Measurements from ENCODE around the gene TRAPPC12. TPM values are rescaled to one million over a fixed set of nuclear protein-coding genes. Genes with fewer than 3 reads are reported as not detected.

Gene TRAPPC12
- total RNA-seq, 6 experiments from 2014 or later, result 69.1 to 83.3 (median 74.8) TPM

- TF ChIP-seq, protein P1, sequence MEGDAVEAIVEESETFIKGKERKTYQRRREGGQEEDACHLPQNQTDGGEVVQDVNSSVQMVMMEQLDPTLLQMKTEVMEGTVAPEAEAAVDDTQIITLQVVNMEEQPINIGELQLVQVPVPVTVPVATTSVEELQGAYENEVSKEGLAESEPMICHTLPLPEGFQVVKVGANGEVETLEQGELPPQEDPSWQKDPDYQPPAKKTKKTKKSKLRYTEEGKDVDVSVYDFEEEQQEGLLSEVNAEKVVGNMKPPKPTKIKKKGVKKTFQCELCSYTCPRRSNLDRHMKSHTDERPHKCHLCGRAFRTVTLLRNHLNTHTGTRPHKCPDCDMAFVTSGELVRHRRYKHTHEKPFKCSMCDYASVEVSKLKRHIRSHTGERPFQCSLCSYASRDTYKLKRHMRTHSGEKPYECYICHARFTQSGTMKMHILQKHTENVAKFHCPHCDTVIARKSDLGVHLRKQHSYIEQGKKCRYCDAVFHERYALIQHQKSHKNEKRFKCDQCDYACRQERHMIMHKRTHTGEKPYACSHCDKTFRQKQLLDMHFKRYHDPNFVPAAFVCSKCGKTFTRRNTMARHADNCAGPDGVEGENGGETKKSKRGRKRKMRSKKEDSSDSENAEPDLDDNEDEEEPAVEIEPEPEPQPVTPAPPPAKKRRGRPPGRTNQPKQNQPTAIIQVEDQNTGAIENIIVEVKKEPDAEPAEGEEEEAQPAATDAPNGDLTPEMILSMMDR (IDR thresholded peaks at IDR 0.05), result no peak
- H3K4me3 Mint-ChIP-seq, result no peak overlapping the region
- peaks cover 35% of the 10 kb centered on the region for H3K36me3 Mint-ChIP-seq (ENCODE audit: low read depth)
- H3K9me3 Mint-ChIP-seq, result no peaks in the 10 kb centered on the region
- no peak for DNase-seq
- no peak overlapping the region for H3K27ac Mint-ChIP-seq
- peaks cover 14% of the 10 kb centered on the region; the same call in 1 of the 2 replicates for H3K4me1 Mint-ChIP-seq (ENCODE audit: low read depth)
- no peaks in the 10 kb centered on the region; the same call in 1 of the 2 replicates for H3K27me3 Mint-ChIP-seq (ENCODE audit: insufficient read depth)
These were observed 7.5 kb downstream of the TRAPPC12 start for GRCh38 chr2:3387011-3387410.

- H3K4me1 Mint-ChIP-seq (ENCODE audit: low read depth), result peaks cover 14% of the 10 kb centered on the region; the same call in 1 of the 2 replicates
- TF ChIP-seq, protein P1 (IDR thresholded peaks at IDR 0.05), result no peak
These were observed 8.3 kb downstream of the TRAPPC12 start for GRCh38 chr2:3387644-3388411.

GRCh38 chr2:3388412-3388738 is 8.9 kb downstream of the TRAPPC12 start:
- DNase-seq, result no peak
- TF ChIP-seq, protein P1 (IDR thresholded peaks at IDR 0.05), result no peak
- Mint-ChIP-seq H3K4me1 (ENCODE audit: low read depth) (peaks cover 14% of the 10 kb centered on the region; the same call in 1 of the 2 replicates), H3K27ac (no peak overlapping the region), H3K9me3 (no peaks in the 10 kb centered on the region), H3K27me3 (ENCODE audit: insufficient read depth) (no peaks in the 10 kb centered on the region; the same call in 1 of the 2 replicates), H3K36me3 (ENCODE audit: low read depth) (peaks cover 49% of the 10 kb centered on the region), H3K4me3 (no peak overlapping the region)

More at GRCh38 chr2:3387644-3388411, 8.3 kb downstream of the TRAPPC12 start:
- Mint-ChIP-seq H3K27me3 (ENCODE audit: insufficient read depth) (no peaks in the 10 kb centered on the region; the same call in 1 of the 2 replicates), H3K27ac (no peak overlapping the region), H3K9me3 (no peaks in the 10 kb centered on the region), H3K36me3 (ENCODE audit: low read depth) (peaks cover 44% of the 10 kb centered on the region), H3K4me3 (no peak overlapping the region)
- DNase-seq, result no peak

DNA sequence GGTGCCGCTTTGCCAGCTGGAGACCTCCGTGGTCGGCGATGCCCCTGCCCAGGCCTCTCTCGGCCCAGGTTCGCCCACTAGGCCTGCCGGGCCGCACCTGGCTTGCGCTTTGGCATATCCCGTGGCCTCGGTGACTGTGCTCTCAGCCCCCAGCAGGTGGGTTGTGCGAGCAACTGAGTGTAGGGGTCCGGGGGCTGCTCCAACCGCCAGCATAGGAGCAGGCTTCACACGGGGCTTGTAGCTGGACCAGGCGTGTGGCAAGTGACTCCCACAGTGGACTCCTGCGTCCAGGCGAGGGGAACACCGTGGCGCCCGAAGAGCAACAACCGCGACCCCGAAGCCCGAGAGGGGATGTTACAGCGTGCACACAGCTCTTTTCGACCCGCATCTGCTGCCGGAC is 9.7 kb downstream of the TRAPPC12 start:
- Mint-ChIP-seq H3K27ac (no peak overlapping the region), H3K36me3 (ENCODE audit: low read depth) (peaks cover 57% of the 10 kb centered on the region), H3K9me3 (no peaks in the 10 kb centered on the region), H3K4me3 (no peak overlapping the region), H3K4me1 (ENCODE audit: low read depth) (peaks cover 14% of the 10 kb centered on the region; the same call in 1 of the 2 replicates), H3K27me3 (ENCODE audit: insufficient read depth) (no peaks in the 10 kb centered on the region; the same call in 1 of the 2 replicates)
- DNase-seq, result no peak
- TF ChIP-seq, protein P1 (IDR thresholded peaks at IDR 0.05), result no peak

DNA sequence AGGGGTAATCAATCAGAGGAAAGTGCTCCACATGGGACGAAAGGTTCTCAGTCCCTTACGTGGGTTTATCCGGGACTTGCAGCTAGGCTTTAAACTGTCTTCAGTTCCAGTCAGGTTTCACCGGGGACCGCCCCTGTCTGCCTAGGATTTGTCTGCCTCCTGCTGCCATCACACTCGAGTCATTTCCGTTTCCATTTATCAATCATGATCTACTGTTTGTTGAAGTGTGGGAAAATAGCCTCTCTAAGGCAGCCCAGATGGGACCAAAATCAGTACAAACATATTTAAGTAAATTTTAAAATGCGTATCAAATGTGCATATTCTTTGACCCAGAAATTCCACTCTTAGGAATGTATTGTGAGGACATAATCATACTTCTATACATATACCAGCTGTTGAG is 10.5 kb downstream of the TRAPPC12 start:
- peaks cover 5% of the 10 kb centered on the region for H3K9me3 Mint-ChIP-seq
- no peak overlapping the region for H3K27ac Mint-ChIP-seq
- peaks cover 14% of the 10 kb centered on the region; the same call in 1 of the 2 replicates for H3K4me1 Mint-ChIP-seq (ENCODE audit: low read depth)
- peaks cover 65% of the 10 kb centered on the region for H3K36me3 Mint-ChIP-seq (ENCODE audit: low read depth)
- no peak overlapping the region for H3K4me3 Mint-ChIP-seq
- DNase-seq, result no peak
- H3K27me3 Mint-ChIP-seq (ENCODE audit: insufficient read depth), result no peaks in the 10 kb centered on the region; the same call in 1 of the 2 replicates
- TF ChIP-seq, protein P1 (IDR thresholded peaks at IDR 0.05), result no peak

Data from HFFc6 (cell line).